NCI-H2196 (cell line): ENCODE measurements around the gene PRDM8.
"Not testable (repeated sequence)": the region's sequence is repeated elsewhere in the genome, so short reads cannot be mapped to it uniquely, and the experiment has no call there.

ENCODE experiments used
- DNase-seq: peaks from one replicate; lab custom pipeline; 2025; ENCODE audit not compliant: unreplicated experiment; lab: John Stamatoyannopoulos, UW

PRDM8 gene

DNA sequence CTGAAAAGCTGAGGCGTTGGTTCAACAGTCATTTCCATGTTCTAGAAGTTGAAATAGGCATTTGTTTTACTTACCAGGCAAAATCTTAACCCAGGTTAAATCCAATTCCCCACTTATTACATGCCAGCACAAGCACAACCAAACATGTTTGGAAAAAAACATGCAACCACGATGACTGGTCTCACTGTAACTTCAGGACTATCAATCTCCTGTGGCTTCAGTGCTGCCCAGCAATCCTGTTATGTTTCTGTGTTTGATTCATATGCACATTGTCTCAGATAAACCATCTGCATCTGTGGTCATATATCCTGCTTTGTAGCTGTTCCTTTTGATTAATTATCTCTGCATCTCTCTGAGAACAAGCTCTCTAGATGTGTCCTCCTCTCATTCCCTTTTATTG, 28.3 kb downstream of the PRDM8 start:
- DNase-seq, result no peak

DNA sequence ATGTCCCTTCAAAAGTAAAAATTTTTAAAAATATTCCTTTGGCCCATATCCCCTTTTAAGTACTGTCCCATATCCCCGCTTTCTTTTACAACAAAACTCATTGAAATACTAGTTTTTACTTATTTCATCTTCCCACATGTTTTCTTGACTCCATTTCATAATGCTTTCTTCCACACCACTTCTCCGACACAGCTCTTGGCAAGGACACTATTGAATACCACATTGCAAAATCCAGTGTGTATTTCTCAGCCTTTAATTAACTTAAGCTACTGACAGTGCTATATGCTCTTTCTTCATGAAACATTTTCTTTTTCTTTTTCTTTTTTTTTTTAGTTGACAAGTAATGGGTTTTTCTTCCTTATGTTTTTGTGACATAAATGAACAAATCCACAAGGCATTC, 28.8 kb downstream of the PRDM8 start:
- no peak for DNase-seq

DNA sequence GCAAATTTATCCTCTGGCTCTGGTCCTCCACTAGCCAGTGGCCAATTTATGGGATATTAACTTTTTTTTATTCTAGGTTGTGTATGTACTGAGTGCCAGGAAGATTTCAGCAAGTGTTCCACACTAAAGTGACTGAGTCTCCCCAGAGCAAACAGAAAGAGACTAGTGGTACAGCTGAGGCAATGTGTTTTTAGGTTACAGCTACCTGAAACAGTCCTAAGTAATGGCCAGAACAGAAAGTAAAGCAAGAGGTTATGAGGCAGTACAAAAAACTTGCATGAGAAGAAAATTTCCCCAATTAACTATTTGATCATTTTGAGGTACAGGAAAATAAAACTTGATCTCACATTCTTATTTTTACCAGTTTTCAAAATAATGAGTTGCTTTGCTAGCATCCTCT, 31.2 kb downstream of the PRDM8 start:
- no peak for DNase-seq

DNA sequence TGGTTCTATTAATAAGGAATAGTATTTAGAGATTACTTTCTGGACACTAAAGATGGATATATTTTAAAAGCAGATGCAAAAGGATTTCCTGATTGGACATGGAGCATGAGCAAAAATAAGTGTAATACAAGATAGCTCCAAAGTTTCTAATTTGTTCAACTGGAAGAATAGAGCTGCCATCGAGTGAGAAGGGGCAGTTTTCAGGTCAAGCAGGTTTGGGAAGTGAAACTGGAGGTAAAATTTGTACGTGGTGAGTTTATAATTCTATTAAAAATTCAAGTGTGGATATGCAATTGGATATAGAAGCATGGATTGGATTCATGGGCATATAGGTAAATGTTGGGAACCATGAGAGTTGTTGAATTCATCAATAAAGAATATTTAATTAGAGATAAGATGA, 31.8 kb downstream of the PRDM8 start:
- DNase-seq, result no peak

DNA sequence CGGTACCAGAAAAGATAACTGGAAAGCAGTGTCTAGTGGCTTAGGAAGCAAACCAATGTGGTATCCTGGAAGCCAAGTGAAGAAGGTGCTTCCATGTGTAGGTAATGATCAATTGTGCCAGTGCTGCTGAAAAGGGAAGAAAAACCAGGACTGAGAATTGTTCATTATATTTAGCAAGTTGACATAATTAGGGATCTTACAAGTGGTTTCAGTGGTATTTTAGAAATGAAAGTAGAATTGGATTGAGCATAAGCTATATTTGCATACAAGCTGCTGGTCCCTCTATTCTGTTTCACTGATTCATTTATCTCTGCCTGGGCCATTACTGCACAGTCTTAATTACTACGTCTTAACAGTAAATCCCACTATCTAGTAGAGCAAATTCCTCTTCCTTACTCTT, 32.3 kb downstream of the PRDM8 start:
- no peak for DNase-seq

DNA sequence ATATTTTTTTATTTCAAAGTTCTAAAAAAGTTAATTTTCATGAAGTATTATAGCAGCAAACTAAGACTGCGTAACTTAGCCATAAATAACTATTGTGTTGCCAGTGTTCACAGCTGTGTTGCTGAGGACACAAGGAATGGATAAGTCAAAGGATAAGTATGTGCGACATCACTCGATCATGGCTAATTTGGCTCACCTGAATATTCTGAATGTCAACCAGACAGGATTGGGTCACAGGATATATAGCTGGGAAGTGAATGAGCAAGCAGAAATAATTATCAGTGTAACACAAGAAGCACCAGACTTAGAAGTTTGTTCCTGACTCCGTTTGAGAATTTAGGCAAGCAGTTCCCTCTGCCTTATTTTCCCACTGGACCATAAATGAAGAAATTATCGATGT, 33.9 kb downstream of the PRDM8 start:
- no peak for DNase-seq

DNA sequence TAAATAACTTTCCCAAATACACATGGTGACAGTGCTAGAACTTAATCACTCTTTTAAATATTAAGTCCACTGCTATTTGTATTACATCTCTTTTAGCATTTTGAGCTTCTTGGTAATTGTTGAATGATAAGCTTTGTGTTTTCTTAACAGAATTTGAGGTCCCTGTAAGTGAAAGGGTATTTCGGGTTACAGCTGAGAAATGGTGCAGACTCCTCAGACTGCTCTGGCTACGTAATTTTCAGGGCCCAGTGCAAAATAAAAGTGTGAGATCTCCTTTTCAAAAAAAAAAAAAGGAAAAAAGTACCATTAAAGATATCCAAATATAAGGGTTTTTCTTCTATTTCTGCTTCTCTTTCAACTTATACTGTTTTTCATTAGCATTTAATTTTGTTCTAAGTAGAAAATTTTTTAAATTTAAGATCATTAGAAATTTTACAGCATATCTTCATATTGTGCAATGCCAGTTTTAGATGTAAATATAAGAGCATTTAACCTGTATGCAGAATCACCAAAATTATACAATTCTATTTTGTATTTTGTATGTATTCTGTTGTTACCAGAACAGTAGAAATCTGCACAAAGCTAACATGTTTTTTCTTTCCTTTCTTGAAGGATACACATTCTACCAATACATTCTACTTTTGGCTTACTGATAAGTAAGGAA, 35.5 kb downstream of the PRDM8 start:
- no peak for DNase-seq

DNA sequence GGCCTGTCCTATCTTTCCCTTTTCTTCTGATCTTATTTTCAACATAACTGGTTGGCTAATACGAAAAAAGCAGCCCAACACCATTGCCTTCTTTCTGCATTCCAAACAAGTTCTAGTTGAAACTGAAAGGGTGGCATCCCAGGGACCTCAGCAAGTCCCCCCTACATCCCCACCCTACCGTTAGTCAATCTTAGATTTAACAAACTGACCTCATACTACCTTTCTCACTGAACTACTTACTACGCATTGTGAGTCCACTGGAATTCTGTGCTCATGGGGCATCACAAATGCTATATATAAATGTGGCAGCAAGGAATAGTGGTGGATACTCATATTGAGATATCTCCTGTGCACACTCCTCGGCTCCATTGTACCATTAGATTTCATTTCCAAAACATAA, 36.1 kb downstream of the PRDM8 start:
- no peak for DNase-seq

DNA sequence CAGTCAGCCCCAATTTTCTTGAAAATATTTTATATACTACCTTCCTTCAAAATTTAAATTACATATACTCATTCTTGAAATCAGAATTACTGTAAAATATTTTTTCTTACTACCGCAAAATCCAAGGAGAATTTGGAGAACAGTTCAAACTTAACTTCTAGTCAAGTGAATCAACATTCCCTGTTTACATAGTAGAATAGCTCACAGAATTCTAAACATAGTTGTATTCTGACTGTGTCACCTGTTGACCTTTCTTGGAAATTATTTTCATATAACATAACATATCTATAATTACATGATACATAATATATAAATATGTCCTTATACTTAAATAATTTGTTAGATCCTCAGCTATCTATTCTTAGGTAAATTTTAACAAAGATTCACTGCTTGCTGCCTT, 38.1 kb downstream of the PRDM8 start:
- no peak for DNase-seq

DNA sequence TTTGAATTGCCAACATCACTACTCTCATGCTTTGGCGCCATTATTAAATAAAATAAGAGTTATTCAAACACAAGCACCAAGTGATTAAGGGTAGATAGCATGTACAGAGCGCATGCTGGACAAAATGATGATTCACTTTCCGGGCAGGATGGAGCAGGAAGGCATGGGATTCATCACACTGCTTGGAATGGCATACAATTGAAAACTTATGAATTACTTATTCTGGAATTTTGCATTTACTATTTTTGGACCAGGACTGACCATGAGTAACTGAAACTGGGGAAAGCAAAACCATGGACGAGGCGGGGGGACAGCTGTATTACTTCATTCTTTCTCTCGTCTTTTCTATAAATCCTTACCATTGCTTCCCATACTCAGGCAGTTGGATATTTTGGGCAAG, 40.7 kb downstream of the PRDM8 start:
- DNase-seq, result no peak

DNA sequence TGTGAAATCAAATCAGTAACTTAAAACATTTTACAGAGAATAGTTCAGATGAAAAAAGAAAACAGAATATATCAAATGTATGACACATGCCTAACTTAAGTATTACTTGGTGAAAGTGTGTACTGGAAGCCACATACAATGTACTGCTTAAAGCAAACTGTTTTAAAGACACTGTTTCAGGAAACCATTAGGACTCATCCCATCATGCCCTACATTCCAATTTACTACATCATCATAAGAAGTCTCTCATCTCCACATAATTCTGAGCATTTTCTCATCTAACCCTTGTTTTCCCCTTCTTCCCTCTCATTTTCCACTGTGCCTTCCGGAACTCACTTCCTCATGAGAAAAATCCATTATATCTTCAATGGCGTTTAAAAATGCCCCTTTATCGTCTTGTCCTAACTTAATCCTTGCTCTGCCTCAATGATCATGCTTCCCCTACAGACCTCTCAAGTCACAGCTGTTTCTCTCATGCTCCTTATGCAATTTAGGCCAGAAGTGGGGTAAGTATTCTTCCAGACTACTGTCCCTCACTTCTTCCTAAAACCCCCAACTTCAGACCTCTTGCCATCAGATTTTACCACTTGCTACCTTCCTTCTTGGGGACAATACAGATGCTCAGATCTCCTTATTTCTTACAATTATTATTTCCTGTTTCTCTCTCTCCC, 42.3 kb downstream of the PRDM8 start:
- DNase-seq, result no peak

DNA sequence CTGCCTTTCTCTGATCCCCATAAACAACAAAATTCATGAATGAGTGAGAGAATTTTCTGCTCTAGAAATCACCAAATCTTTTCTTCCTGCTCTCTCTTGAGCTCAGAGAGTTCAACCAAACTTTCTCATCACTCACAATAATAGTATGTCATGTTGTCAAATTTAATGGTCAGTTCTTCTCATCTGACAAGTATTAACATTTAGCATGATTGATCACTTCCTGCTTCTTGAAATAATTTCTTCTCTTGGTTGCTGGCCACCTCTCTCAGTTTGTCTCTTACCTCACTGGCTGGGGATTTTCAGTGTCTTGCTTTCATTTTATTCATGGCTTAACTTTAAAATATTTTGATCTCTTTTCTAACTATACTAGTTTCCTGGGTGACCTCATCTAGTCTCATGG, 43.7 kb downstream of the PRDM8 start:
- DNase-seq, result no peak

DNA sequence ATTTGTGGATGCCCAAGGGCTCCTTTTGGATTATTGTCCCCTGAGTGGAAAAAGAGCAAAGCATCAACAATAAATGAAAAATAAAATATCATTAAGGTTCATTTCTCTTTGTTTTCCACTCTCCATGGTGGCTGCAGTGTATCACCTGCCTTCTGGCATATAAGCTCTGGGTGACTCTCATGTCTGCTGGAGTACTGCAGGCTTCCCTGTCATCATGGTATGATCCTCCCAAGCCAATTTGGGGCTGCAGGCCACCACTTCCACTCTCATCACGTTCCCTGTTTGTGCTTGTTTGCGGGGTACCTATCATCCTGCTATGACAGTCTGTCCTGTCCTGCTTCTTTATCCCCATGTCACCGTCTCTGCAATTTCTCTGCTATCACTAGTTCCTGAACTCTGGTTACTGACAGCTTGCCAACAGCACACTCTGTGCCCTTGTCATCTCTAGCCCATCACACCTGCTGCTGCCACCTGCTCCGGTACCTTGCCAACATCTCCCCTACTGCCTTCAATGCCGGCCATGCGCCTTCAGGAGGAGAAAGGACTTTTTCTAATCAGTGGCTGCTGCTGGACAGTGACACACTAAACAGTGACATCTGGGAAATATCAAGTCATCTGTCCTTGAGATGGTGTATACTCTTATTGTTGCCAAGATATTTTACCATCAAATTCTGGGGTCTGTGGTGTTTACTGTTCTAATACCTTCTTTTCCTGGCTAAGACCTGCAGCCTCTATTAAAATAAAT, 46.1 kb downstream of the PRDM8 start:
- DNase-seq, result no peak

DNA sequence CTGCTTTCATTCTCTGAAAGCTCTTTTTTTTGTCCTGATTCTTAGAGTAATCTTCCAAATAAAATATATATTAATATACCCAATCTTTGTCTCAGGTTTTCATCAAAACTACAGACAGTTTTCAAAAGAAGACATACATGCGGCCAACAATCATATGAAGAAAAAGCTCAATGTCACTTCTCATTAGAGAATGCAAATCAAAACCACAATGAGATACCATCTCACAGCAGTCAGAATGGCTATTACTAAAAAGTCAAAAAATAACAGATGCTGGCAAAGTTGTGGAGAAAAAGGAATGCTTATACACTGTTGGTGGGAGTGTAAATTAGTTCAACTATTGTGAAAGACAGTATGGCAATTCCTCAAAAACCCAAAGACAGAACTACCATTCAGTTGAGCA, 50.2 kb downstream of the PRDM8 start:
- not testable (repeated sequence) for DNase-seq

DNA sequence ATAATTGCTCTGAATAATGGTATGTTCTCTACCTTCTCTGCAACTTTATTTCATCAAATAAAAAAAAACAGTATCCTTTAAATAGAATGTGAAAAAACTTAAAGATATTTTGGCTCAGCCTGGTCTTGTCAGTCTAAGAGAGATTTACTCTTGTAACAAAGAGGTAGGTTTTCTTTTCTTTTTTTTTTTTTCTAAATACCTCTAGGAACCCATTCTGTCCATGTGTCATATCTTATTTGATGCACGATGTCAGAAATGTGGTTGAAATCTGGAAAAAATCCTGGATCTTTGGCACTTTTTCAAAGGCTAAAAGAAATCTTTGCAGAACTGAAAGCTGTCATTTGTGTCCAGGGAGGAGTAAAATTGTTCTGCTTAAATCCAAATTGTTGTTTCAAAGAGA, 51.8 kb downstream of the PRDM8 start:
- DNase-seq, result no peak

DNA sequence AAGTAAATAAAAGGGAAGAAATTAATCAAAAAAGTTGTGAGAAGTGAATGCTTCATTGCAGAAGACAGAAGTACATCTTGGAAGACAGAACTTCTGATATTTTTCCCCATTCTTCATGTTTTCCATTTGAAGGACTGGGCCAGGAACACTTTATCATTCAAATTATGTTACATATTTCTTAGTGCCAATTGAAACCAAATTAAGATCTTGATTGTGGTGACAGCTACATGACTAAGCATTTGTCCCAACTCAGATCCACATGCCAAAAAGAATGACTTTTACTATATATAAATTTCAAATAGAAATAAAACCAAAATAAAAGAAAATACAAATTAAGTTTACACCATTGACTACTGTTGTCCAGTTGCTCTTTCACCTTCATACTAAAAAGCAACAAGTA, 55.1 kb downstream of the PRDM8 start:
- no peak for DNase-seq

DNA sequence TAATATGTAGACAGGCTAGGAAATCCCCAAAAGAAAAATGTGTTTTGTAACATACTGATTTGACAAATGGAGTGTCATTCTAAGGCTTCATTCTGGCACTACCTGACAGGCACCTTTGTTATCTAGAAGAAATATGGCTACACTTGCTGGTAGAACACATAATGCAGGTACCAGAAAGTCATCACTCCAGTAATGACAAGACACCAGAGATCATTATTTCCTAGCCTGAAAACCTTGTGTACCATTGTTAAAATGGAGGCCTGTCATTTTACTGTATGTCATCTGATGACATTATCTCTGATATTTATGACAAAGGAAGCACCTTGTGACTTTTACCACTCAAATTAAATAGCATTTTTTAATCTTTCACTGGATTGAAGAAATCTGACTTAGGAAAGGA, 55.6 kb downstream of the PRDM8 start:
- no peak for DNase-seq

DNA sequence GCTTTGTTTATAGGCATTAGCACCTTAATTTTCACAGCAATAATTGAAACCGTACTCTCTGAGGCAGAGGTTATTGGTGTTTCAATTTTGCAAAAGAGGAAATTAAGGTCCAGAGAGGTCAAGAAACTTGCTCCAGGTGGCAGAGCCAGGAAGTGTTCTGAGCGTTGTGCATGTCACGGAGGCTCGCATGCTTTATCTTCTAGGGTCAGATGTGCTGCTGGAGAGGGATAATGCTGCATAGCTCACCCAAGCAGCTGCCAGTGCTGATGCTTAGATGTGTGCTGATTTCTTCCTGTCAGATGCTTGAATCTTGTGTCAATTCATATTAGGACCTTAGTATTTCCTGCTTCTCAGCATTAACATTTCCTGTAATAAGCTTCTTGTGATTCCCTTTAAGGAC, 56.2 kb downstream of the PRDM8 start:
- no peak for DNase-seq
